IPS-NIHi11 (cell line): Measurements from ENCODE around the gene DEFB132.
"Not testable (repeated sequence)": the region's sequence is repeated elsewhere in the genome, so short reads cannot be mapped to it uniquely, and the experiment has no call there.

Experiments
- DNase-seq: peaks from one replicate; pipeline ENCODE4 v3.0.0; 2012; ENCODE audit warnings: mixed read lengths, low spot score

DEFB132 gene, protein sequence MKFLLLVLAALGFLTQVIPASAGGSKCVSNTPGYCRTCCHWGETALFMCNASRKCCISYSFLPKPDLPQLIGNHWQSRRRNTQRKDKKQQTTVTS

DNA sequence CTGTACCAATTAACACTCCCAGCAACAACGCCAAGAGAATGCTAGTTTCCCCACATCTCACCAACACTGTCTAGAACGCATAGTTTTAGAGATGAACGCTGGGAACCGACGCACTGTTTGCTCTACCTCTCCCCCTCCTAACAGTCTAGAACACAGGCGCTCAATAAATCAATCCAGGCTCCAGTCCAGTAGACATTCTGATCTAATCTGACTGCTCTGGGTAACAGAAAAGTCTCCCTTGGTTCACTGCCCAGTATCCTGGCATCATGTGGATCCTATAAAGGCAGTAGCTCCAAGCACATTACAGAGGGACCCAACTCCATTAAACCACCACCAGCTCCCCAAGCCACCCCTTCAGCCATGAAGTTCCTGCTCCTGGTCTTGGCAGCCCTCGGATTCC lies at the start of gene DEFB132:
Gene DEFB132 (plus strand): TSS at position 306 of the 400 bp plus-strand sequence. CDS start 55 bp downstream, at position 361.
- no peak for DNase-seq

DNA sequence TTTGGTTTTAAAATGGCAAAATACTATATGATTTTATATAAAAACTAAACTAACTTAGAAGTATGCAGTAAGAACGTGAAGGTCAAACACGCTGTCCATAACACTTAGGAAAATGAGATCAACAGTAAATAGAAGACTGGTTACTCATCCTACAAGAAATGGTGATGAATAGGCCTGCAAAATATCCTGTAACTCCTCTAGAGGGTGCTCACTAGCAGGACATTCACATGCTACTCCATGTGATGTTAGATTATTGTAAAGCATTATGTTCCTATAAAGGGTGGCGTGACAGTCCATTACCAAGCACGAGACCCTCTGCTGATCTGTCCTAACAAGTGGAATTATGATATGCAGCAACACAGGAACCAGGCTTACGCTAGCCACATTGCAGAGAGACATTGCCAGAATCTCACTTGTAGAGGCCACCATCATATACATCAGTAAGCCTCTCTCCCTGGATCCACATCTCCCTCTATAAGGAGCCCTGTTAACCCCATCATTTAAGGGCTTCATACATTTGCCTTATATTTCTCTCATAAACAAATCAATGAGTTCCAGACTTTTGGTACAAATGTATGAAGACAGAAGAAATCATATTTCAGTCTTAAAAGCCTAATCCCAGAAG lies 48.5 kb upstream of the DEFB132 start:
- DNase-seq, result peak; percentile 32

DNA sequence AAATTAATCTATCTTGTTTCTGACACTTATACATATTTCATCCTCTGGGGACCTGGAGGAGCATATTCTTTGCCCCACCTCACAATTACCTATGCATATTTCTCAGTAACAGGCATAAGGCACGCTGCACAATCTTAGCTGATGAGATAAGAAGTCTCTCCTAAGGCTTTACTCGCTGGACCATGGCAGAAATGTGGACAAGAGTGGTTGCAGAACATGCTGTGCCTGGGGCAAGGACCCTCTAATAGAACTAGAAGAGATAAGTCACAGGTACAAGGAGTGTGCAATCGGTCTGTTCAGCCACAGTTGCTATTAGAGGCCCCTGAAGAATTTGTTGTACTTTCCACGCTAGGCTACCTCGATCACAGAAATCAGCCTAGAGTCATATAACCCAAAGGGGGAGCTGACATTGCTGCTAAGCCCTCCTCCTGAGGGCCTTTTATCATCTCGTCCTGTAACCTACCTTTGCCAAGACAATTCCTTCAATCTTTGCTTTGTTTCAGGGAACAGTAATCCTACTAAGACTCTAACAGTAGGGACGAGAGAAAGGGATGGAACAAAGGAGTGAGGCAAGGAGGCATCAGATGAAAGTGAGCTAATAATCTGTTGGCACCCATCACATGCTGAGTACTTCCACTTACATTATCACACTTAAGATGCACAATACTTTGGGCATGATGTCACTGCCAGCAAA lies 46.6 kb upstream of the DEFB132 start:
- no peak for DNase-seq

DNA sequence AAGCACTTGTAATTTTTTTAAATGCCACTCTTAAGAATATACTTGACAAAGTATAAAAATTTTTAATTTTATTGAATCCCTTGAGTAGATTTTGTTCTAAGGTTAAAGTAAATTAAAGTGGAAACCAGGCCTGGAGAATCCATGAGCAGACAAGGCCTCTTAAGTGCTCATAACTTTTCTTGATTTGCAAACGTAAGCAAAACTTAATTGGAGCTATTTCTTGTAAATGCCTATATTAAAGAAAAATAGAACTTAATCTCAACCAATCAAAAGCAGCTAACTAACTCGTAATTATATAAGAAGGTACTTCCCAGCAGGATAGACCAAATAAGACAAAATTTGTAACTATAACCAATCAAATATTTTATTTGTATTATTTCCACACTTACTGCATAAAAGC lies 43.1 kb upstream of the DEFB132 start:
- DNase-seq, result no peak

DNA sequence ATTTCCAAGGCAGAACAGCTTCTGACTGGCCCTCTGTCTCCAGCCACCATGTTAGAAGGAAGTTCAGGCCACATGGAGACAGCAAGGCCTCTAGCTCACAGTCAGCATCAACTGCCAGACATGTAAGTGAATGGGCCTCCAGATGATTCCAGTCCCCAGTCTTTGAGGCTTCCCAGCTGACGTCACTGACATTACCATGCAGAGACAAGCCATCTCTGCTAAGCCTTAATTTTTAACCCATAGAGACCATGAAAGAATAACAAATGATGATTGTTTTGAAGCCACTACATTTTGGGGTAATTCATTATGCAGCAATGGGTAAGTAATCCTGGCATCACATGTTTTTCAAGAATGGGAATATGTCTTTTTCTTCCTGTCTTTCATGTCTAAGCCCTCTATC lies 41.7 kb upstream of the DEFB132 start:
- no peak for DNase-seq

DNA sequence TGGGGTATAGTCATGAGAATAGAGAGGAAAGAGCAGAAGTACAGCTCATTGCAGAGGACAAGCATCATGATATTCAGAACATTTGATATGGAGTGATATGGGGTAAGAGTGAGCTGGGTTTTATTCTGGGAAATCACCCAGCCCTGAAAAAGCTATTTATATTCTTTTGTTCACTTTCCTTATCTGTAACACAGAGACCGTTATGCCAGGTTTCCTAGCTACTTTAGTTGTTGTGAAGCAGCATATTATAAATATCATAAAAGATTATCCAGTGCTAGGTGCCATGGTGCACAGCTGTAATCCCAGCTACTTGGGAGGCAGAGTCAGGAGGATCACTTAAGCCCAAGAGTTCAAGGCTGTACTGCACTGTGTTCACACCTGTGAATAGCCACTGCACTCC lies 40.3 kb upstream of the DEFB132 start:
- no peak for DNase-seq

DNA sequence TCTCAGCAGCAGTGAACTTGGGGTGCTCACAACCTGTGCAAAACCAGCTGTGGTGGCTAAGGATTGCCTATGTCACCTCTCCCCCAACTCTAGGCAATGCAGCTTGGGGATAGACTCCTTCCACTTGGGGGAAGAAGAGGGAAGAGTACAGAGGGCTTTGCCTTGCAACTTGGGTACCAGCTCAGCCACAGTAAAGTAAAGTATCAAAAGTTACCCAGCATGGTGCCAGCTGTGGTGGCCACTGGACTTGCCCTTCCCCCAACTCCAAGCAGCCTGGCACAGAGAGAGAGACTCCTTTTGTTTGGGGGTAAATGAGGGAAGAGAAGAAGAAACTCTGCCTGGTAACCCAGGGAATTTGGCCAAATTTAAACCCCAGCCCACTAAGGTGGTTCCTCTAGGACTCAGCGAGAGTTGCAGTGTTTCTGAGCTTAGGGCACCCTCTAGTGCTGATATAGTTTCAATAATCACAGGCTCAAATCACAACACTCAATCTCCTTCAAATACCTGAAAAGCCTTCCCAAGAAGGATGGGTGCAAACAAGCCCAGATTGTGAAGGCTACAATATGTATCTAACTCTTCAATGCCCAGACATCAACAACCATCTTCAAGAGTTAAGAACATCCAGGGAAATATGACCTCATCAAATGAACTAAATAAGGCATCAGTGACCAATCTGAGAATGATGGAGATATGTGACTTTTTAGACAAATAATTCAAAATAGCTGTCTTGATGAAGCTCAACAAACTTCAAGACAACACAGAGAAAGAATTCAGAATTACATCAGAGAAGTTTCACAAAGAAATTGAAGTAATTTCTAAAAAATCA lies 38.0 kb upstream of the DEFB132 start:
- peak; percentile 28 for DNase-seq

DNA sequence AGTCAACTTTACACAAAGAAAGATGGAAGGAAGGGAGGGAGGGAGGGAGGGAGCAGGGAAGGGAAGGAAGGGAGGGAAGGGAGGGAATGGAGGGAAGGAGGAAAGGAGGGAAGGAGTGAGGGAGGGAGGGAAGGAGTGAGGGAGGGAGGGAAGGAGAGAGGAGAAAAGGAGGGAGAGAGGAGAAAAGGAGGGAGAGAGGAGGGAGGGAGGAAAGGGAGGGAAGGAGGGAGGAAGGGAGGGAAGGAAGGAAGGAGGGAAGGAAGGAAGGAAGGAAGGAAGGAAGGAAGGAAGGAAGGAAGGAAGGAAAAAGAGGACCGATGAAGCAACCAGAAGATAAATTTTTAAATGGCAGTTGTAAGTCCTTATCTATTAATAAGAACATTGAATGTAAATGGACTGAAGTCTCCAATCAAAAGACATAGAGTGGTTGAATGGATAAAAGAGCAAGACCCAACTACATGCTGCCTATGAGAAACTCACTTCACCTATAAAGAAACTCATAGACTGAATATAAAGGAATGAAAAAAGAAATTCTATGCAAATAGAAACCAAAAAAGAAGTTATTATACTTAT lies 36.2 kb upstream of the DEFB132 start:
- no peak for DNase-seq

DNA sequence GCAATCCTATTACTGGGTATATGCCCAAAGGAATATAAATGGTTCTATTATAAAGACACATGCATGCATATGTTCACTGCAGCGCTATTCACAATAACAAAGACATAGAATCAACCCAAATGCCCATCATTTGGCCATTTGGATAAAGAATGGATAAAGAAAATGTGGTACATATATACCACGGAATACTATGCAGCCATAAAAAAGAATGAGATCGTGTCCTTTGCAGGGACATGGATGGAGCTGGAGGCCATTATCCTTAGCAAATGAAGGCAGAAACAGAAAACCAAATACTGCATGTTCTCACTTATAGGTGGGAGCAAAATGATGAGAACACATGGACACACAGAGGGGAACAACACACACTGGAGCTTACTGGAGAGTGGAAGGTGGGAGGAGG lies 31.6 kb upstream of the DEFB132 start:
- DNase-seq, result not testable (repeated sequence)

DNA sequence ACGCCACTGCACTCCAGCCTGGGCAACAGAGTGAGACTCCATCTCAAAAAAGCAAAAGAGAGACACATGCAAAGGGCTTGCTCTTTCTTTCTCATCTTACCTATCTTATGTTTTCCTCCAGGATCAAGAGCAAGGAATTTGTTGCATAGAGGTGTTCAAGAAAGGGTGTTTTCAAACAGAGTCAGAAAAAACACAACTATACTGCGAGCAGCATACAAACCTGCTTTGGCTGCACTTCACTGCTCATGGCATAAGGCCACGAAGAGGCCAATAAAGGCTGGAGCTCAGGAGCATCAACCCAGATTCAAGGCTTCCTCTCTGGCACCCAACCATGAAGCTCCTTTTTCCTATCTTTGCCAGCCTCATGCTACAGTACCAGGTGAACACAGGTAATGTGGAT lies 30.6 kb upstream of the DEFB132 start, which contains the start of gene DEFB129:
Gene DEFB129 (plus strand): TSS at position 301 of the 400 bp plus-strand sequence. CDS start 31 bp downstream, at position 332.
- DNase-seq, result no peak

DNA sequence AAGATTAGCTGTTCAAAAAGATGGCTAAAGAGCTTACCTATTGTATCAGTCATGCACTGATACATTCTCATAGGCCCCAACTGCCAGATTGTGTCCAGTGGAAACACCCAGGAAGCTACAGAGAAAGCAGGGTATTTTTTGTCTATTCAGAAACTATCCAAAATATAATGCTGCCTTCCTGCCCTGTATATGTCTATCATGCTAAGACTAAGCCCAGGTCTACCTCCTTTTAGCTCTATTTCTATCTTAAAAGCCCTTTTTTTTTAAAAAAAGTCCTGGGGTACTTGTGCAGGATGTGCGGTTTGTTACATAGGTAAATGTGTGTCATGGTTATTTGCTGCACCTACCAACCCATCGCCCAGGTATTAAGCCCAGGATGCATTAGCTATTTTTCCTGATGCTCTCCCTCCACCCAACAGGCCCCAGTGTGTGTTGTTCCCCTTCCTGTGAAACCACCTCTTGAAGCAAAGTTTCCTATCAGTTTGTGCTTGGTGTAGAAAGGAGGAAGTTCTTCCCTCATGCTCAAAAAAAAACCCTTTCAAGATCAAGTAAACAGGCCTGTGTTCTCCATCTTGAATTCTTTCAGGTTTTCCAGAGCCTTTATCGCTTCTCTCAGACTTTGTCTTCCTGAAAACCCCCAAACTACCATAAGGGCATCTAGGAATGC lies 30.0 kb upstream of the DEFB132 start:
- DNase-seq, result no peak

DNA sequence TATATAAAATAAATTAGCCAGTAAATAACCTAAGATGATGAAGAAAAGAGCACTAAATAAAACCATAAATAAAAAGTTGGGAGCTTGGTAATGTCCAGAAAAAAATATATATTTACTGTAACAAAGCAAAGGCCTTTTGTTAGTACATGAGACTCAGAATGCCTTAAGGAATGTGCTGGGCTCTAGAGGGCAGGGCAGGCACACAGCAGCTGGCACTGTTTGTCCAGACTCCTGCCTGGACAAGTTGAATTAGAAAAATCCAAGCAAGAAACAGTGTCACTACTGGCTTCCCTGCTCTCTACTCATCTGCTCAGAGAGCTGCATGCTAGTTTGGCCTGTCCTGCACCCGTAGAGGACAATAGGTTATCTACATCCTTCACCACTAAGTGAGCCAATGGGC lies 21.6 kb upstream of the DEFB132 start:
- DNase-seq, result no peak

DNA sequence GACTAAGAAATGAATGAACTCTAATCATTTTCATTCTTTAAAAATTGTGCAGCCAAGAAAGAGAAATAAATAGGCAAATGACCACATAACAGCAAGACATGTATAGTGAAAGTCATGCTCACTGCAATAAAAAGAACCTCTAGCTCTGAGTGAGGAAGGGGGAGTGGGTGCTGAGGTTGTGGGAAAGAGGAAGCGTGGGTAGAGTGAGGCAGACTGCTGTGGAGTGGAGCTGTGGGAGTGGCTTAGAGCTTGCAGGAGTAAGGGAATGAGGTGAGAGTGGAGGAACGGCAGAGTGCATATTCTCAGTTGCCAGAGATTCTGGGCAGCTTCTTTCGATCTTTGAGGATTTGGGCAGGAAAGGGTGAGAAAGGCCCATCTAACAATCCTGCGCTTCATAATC lies 20.0 kb upstream of the DEFB132 start:
- no peak for DNase-seq

DNA sequence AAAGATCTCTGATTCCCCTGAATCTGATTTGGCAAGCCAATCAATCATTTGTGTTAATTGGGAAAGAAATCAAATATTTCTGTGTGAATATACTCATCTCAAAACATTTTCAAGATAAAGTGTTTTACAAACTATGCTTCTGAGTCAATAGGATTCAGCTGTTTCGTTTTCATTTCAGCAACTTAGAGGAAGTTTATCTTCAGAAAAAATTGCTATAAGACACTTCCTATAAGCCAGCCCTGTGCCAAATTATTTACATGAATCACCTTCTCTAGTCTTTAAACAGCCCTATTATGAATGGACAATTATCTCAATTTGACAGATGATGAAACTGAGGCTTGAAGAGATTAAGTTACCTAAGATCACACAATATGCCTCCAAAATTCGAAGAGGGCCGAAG lies 19.6 kb upstream of the DEFB132 start:
- no peak for DNase-seq

DNA sequence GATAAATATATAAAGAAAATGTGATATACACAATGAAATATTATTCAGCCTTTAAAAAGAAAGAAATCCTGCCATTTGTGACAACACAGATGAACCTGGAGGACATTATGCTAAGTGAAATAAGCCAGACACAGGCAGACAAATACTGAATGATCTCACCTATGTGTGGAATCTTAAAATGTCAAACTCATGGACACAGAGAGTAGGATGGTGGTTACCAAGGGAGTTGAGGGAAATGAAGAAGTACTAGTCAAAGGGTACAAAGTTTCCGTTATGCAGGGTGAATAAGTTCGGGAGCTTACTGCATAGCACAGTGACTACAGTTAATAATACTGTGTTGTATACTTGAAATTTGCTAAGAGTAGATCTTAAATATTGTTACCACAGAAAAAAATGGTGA lies 14.6 kb upstream of the DEFB132 start:
- no peak for DNase-seq

DNA sequence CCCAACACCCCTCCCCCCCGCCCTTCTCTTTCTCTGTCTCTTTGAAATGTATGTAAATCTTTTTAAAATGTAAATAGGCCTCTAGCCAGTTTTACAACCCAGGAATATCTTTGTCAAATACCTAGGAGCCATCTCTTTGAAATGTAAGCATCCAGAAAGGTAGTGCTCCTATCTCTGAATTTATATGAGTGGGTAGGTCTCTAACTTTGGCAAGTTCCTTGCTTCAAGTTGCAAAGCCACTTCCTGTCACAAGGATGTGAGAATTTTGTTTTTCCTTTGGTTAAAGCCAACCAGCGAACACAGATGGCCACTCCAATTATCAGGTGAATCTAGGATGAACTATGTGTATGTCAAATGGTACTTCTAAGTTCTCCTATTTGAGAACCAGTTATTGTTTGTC lies 6.2 kb upstream of the DEFB132 start:
- DNase-seq, result no peak

DNA sequence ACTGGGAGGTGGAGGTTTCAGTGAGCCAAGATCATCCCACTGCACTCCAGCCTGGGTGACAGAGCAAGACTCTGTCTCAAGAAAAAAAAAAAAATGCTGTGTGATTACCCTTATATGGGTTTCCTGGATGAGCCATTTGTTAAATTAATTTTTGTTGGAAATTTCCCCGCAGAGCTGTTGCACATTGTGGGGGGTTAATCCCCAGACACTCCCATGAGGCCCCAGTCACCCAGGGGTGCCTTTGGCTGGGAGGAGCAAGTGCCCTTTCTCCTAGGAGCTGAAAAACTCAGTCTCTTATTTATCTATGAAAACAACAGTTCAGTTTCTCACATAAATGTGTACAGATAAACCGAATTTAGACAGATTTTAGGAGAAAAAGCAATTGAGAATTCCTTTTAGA lies 4.7 kb upstream of the DEFB132 start:
- DNase-seq, result no peak

DNA sequence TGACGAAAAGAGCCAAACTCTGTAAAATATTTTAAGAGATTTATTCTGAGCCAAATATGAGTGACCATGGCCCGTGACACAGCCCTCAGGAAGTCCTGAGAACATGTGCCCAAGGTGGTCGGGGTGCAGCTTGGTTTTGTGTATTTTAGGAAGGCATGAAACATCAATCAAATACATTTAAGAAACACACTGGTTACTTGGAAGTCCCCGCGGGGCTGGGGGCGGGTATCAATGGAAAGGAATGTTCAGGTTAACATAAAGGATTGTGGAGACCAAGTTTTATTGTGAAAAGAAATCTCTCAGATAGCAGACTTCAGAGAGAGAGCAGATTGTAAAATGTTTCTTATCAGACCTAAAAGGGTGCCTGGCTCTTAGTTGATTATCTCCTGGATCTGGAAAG lies 4.1 kb upstream of the DEFB132 start:
- not testable (repeated sequence) for DNase-seq

DNA sequence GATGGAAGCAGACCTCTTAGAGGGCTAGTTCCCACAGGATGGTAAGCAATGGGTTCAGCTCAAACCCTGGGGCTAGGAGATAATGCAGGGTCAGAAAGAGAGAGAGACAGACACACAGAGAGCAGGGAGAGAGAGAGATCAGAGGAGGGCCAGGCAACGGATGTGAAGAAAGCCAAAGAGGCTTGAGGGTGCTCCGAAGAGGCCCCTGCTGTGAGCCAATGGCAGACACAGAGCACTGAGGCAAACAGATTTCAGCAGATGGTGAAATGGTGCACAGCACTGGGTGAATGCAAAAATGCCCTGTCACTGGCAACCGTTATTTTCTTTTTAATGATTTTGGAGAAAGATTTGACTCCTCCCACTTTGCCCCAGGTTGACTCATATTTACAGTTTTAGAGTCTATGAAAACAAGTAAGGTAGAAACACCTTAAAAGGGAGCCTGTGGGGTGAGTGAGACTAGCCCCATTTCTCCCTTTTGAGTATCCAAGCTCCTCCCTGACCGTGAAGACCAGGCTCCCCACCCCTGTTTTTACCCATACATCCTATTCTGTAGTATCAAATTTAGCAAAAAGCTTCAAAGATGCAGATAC lies 840 bp downstream of the DEFB132 start:
- no peak for DNase-seq

DNA sequence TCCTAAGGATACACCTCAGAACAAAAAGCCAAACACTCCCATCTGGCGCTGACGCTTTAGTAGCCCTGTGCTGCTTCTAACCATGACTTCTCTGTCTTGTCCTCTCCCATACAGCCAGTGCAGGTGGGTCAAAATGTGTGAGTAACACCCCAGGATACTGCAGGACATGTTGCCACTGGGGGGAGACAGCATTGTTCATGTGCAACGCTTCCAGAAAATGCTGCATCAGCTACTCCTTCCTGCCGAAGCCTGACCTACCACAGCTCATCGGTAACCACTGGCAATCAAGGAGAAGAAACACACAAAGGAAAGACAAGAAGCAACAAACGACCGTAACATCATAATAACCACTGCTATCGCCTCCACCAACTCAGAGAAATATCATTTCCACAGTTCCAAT lies 1.4 kb downstream of the DEFB132 start:
- DNase-seq, result no peak

DNA sequence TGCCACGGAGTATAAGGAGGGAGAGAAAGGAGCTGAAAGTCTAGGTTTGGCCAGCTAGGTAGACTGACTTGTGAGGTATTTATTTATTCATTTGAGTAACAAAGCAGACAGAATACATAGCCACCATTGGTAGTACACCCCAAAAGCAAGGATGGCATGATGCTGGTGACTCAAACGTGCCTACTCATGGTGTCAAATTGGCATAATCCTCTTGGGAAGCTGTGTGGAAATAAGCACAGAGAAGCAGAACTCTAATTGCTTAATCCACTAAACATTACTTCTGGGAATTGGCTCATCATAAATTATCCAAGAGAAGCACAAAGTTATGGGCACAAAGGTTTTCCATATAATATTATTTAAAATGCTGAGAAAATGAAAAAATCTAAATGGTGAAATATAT lies 2.5 kb downstream of the DEFB132 start:
- DNase-seq, result no peak
